K562 (cell line): ENCODE measurements around the gene SPINK4. TPM values are rescaled to one million over a fixed set of nuclear protein-coding genes. Genes with fewer than 3 reads are reported as not detected.

Experiments used
- ATAC-seq: fragments of 200-7000 bp; cut with Tn5 transposase; 3 replicates; pipeline ENCODE4 v1.9.1; 2020; ENCODE audit warnings: moderate library complexity
- BruUV-seq: library from RNA; stranded (reverse); fragments of 400-500 nt; replicated peaks from 2 replicates; lab custom pipeline; 2021; lab: Mats Ljungman, UMichigan
- CTCF ChIA-PET: fragments of 300-600 bp; formaldehyde crosslinking; extraction: SDS; loops from one replicate; lab custom pipeline; 2021; ENCODE audit warnings: low intra/inter-chr PET ratio; lab: Yijun Ruan, JAX
- POLR2A ChIA-PET: fragments of 300-600, 350-650 bp; sonication (Branson Sonifier 250); formaldehyde crosslinking; extraction: SDS; loops from one replicate; lab custom pipeline; 2021; ENCODE audit warnings: antibody characterized with exemption, inconsistent platforms; lab: Yijun Ruan, JAX
- DNase-seq, 4 experiments: peaks; one replicate each; pipeline versions ENCODE4 v3.0.0 to v3.0.0-alpha.2; 2011 to 2018; ENCODE audit warnings: low spot score in 3 of 4, mixed read lengths in 3 of 4; ENCODE audit errors: extremely low read depth in 1 of 4
- FAIRE-seq: peaks from 2 replicates; lab custom pipeline; 2011; peaks lifted over from hg19 to GRCh38; lab: Jason Lieb, UNC
- H2AFZ ChIP-seq: 2 replicates; pipeline ENCODE4 v1.6.0; 2011; ENCODE audit warnings: low read depth, low read length, control low read depth, inconsistent platforms
- H3K27ac ChIP-seq: fragments of 200-600 bp; 3 replicates; pipeline ENCODE4 v1.8.0; 2011; ENCODE audit warnings: low read depth, mild to moderate bottlenecking, control low read depth, inconsistent platforms, low read length, moderate library complexity, mixed read lengths; ENCODE audit errors: extremely low read depth
- H3K27me3 ChIP-seq, 2 experiments: fragments of 300-600 bp in 1 of 2; 2 replicates in 1 of 2; 3 replicates in 1 of 2; pipeline versions ENCODE4 v1.6.0 to v1.8.0; 2011; ENCODE audit warnings: inconsistent platforms in 2 of 2, low read length in 2 of 2, mild to moderate bottlenecking in 1 of 2, mixed read lengths in 1 of 2, moderate library complexity in 1 of 2; ENCODE audit not compliant: control insufficient read depth in 2 of 2, insufficient read depth in 2 of 2
- H3K36me3 ChIP-seq: fragments of 300-600 bp; 3 replicates; pipeline ENCODE4 v1.8.0; 2011; ENCODE audit warnings: mild to moderate bottlenecking, low read length, inconsistent platforms; ENCODE audit not compliant: control insufficient read depth, insufficient read depth
- H3K4me1 ChIP-seq, 2 experiments: fragments of 200-600 bp in 1 of 2; replicated peaks in 1 of 2; 2 replicates in 1 of 2; 3 replicates in 1 of 2; pipeline versions ENCODE4 v1.5.1 to v1.8.0; 2011; ENCODE audit warnings: inconsistent platforms in 2 of 2, low read length in 2 of 2, mild to moderate bottlenecking in 1 of 2, mixed read lengths in 1 of 2, moderate library complexity in 1 of 2; ENCODE audit not compliant: control insufficient read depth in 2 of 2, insufficient read depth in 2 of 2
- H3K4me2 ChIP-seq: 2 replicates; pipeline ENCODE4 v1.6.1; 2011; ENCODE audit warnings: low read length, control low read depth, inconsistent platforms, mixed read lengths; ENCODE audit not compliant: insufficient read depth
- H3K4me3 ChIP-seq: fragments of 200-600 bp; sonication (generic), shearing (Covaris generic); 2 replicates; pipeline ENCODE4 v1.5.1; 2016; ENCODE audit warnings: control low read depth, inconsistent platforms
- H3K79me2 ChIP-seq: fragments of 200-600 bp; 3 replicates; pipeline ENCODE4 v1.8.0; 2011; ENCODE audit warnings: low read length, inconsistent platforms; ENCODE audit not compliant: control insufficient read depth, insufficient read depth
- H3K9ac ChIP-seq, 2 experiments: 2 replicates each; pipeline versions ENCODE4 v1.6.0 to v1.6.1; 2011; ENCODE audit warnings: low read depth in 2 of 2, low read length in 2 of 2, control low read depth in 1 of 2, inconsistent platforms in 1 of 2, mild to moderate bottlenecking in 1 of 2, mixed read lengths in 1 of 2; ENCODE audit not compliant: insufficient read depth in 1 of 2
- H3K9me1 ChIP-seq: one replicate; pipeline ENCODE4 v1.6.0; 2011; ENCODE audit warnings: inconsistent platforms, mild to moderate bottlenecking, low read length, moderate library complexity; ENCODE audit not compliant: control insufficient read depth, insufficient read depth
- H3K9me3 ChIP-seq: replicated peaks from 2 replicates; pipeline ENCODE4 v1.5.1; 2011; ENCODE audit warnings: low read depth, low read length, inconsistent platforms; ENCODE audit not compliant: control insufficient read depth, insufficient read depth
- H4K20me1 ChIP-seq: replicated peaks from 2 replicates; pipeline ENCODE4 v1.6.1; 2011; ENCODE audit warnings: low read length, inconsistent platforms, mixed read lengths; ENCODE audit not compliant: control insufficient read depth, insufficient read depth
- ADNP ChIP-seq: fragments of 200-800 bp; sonication (Bioruptor generic); IDR thresholded peaks from 2 replicates; pipeline ENCODE4 v1.6.1; 2016; ENCODE audit warnings: missing genetic modification characterization, missing compliant biosample characterization
- KLF16 ChIP-seq: IDR thresholded peaks from 2 replicates; pipeline ENCODE4 v1.6.1; 2016; ENCODE audit warnings: antibody characterized with exemption
- MECOM ChIP-seq: fragments of 250-450 bp; sonication (Bioruptor Pico); IDR thresholded peaks from 2 replicates; pipeline ENCODE4 v1.8.0; 2022; ENCODE audit warnings: inconsistent platforms
- MYC ChIP-seq, 2 experiments: fragments of 250-450 bp in 1 of 2; sonication (Bioruptor Pico) in 1 of 2; IDR thresholded peaks; 2 replicates each; pipeline versions ENCODE4 v1.5.1 to v1.6.1; 2012 to 2021; ENCODE audit warnings: low read depth in 2 of 2, borderline replicate concordance in 1 of 2, improper control_type of control experiment in 1 of 2, low read length in 1 of 2, mild to moderate bottlenecking in 1 of 2, moderate library complexity in 1 of 2
- NFIC ChIP-seq: fragments of 450-650 bp; IDR thresholded peaks from 2 replicates; pipeline ENCODE4 v1.6.1; 2017; ENCODE audit warnings: mild to moderate bottlenecking, inconsistent platforms
- NFXL1 ChIP-seq: fragments of 450-650 bp; formaldehyde crosslinking; IDR thresholded peaks from 2 replicates; pipeline ENCODE4 v1.4.0; 2021; ENCODE audit warnings: mild to moderate bottlenecking
- NUFIP1 ChIP-seq: fragments of 450-650 bp; IDR thresholded peaks from 2 replicates; pipeline ENCODE4 v1.6.1; 2018; ENCODE audit not compliant: partially characterized antibody
- TCF7L2 ChIP-seq: fragments of 150-350 bp; IDR thresholded peaks from 2 replicates; pipeline ENCODE4 v1.6.1; 2016; ENCODE audit warnings: low read depth, mild to moderate bottlenecking, low read length, moderate library complexity
- ZNF785 ChIP-seq: fragments of 250-450 bp; sonication (Bioruptor Pico); IDR thresholded peaks from 2 replicates; pipeline ENCODE4 v1.4.0; 2020; ENCODE audit warnings: mild to moderate bottlenecking
- WGBS: fragments of 100-300 bp; shearing (Covaris generic); methylation state at CpG from one replicate; pipeline ENCODE4 v1.1.6; 2016; ENCODE audit warnings: low coverage, mixed read lengths; ENCODE audit not compliant: insufficient coverage; ENCODE audit errors: missing lambda C conversion rate; 5-methylcytosine and 5-hydroxymethylcytosine counted together
- in situ Hi-C: fragments of 300-500 bp; cut with MboI; formaldehyde crosslinking; loops from 4 replicates; pipeline ENCODE4 v1.15.0; 2018; ENCODE audit warnings: inconsistent platforms, mixed read lengths
- intact Hi-C: fragments of 100-400 bp; cut with micrococcal nuclease; formaldehyde crosslinking; loops from 2 replicates; pipeline ENCODE4 v1.14.2; 2022
- polyA plus RNA-seq, 8 experiments: library from polyadenylated mRNA; depleted of rRNA in 4 of 8; stranded (reverse) in 5 of 8; unstranded in 3 of 8; fragments of >200 nt; fragmentation: Nextera tagmentation in 2 of 8; fragmentation: Illumina TruSeq in 1 of 8; extraction: Ambion mirVana in 2 of 8; extraction: Trizol in 1 of 8; gene quantifications; 2 replicates each; pipeline versions ENCODE4 v1.2.1 to v1.2.3, GENCODE V29; 2011 to 2014; ENCODE audit warnings: inconsistent platforms in 1 of 8, missing spikeins in 1 of 8
- total RNA-seq, 7 experiments: library from RNA; depleted of rRNA in 6 of 7; stranded (reverse); fragments of >200 nt in 6 of 7; fragmentation: Illumina TruSeq in 2 of 7; extraction: Trizol in 2 of 7; gene quantifications; 2 replicates each; pipeline versions ENCODE4 v1.2.1 to v1.2.3, GENCODE V29; 2011 to 2021; ENCODE audit warnings: low replicate concordance in 1 of 7
- TF ChIP-seq, protein P1 (sequence below): fragments of 450-650 bp; IDR thresholded peaks from 2 replicates; pipeline ENCODE4 v1.7.0; 2016; ENCODE audit warnings: borderline replicate concordance
- TF ChIP-seq, protein P2 (sequence below): fragments of 450-650 bp; formaldehyde crosslinking; IDR thresholded peaks from 2 replicates; pipeline ENCODE4 v1.4.0; 2020; ENCODE audit warnings: mild to moderate bottlenecking, moderate library complexity

The SPINK4 gene
- total and polyA plus RNA-seq, 9 of the 15 experiments (the other 6 are each of a cell fraction or from before 2014, with no cell fraction given), result 0.74 to 5.5 (median 2.1) TPM; not detected in 2

GRCh38 chr9:33255014-33255413, 15.0 kb downstream of the SPINK4 start:
- Histone ChIP-seq H3K4me3 (no peak overlapping the region), H3K9ac (no peak overlapping the region), H3K27ac (no peak overlapping the region), H3K36me3 (peaks cover 71% of the 10 kb centered on the region), H3K9me3 (no peaks in the 10 kb centered on the region), H2AFZ (no peak overlapping the region), H3K27me3 (no peaks in the 10 kb centered on the region), H3K4me2 (no peak overlapping the region), H4K20me1 (no peaks in the 10 kb centered on the region; the same call in 1 of the 2 replicates), H3K9me1 (peaks cover 3% of the 10 kb centered on the region), H3K79me2 (peaks cover 15% of the 10 kb centered on the region), H3K4me1 (no peaks in the 10 kb centered on the region; a peak in 2 of 5 replicates)
- no peak for DNase-seq
- no TSS peak for BruUV-seq
- in situ Hi-C loops (no loop called here), intact Hi-C loops (no loop called here)
- POLR2A ChIA-PET, result interaction anchor here (0.7 to 3.9 kb wide), 2 partner anchors 9 to 15 kb away, joined by 4 to 23 read pairs; partner anchors contain the start of genes BAG1, CHMP5 and SPINK4
- CTCF ChIA-PET, result interaction anchor here (0.5 kb wide), 1 partner anchor 810 kb away, joined by 3 read pairs; no protein-coding TSS in a partner anchor
- no peak for FAIRE-seq
- no peak for ATAC-seq
- WGBS, result 90% methylated on average over 5 of the region's 8 CpGs
- TF ChIP-seq, protein P1, sequence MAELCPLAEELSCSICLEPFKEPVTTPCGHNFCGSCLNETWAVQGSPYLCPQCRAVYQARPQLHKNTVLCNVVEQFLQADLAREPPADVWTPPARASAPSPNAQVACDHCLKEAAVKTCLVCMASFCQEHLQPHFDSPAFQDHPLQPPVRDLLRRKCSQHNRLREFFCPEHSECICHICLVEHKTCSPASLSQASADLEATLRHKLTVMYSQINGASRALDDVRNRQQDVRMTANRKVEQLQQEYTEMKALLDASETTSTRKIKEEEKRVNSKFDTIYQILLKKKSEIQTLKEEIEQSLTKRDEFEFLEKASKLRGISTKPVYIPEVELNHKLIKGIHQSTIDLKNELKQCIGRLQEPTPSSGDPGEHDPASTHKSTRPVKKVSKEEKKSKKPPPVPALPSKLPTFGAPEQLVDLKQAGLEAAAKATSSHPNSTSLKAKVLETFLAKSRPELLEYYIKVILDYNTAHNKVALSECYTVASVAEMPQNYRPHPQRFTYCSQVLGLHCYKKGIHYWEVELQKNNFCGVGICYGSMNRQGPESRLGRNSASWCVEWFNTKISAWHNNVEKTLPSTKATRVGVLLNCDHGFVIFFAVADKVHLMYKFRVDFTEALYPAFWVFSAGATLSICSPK, result no peak
- TF ChIP-seq NFIC, result peak; percentile 78

DNA sequence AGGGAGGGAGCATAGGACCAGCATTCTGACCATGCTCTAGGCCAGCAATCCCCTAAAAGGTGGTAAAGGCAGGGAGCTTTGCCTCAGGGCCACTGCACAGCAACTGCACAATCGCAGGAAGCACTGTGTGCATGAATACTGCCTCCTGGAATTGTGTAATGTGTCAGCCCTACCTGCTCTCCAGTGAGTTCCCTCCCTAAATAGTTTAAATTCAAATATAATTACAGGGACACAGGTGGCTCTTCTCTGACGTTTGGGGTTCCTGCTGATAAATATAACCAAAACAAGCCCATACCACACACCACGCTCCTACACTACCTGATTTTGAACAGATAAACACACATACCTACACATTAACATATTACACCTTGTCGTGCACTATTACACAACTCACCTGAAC, 15.5 kb downstream of the SPINK4 start:
- Histone ChIP-seq H4K20me1 (no peaks in the 10 kb centered on the region), H3K27me3 (no peaks in the 10 kb centered on the region), H3K4me3 (no peak overlapping the region), H3K79me2 (peaks cover 20% of the 10 kb centered on the region), H2AFZ (no peak overlapping the region), H3K4me2 (no peak overlapping the region), H3K9me3 (no peaks in the 10 kb centered on the region), H3K9me1 (peaks cover 3% of the 10 kb centered on the region), H3K27ac (no peak overlapping the region), H3K36me3 (peaks cover 76% of the 10 kb centered on the region), H3K4me1 (peaks cover 0 to 3% of the 10 kb centered on the region in 2 experiments; a peak in 2 of 5 replicates), H3K9ac (no peak overlapping the region)
- BruUV-seq, result no TSS peak
- POLR2A ChIA-PET, result interaction anchor here (3.9 kb wide), 1 partner anchor 8 kb away, joined by 23 read pairs; the partner anchor contains the start of genes BAG1 and CHMP5
- TF ChIP-seq ADNP (tag) (no peak), ZNF785 (CRISPR knock-in tag) (no peak), NFXL1 (CRISPR knock-in tag) (no peak), KLF16 (no peak), NUFIP1 (no peak), MYC (IDR thresholded peaks at IDR 0.05; ENCODE audit: low read depth, low read length) (no peak), MYC (CRISPR knock-in tag; IDR thresholded peaks at IDR 0.05; ENCODE audit: borderline replicate concordance, low read depth) (no peak), MECOM (CRISPR knock-in tag) (no peak), TCF7L2 (no peak)
- TF ChIP-seq, protein P2, sequence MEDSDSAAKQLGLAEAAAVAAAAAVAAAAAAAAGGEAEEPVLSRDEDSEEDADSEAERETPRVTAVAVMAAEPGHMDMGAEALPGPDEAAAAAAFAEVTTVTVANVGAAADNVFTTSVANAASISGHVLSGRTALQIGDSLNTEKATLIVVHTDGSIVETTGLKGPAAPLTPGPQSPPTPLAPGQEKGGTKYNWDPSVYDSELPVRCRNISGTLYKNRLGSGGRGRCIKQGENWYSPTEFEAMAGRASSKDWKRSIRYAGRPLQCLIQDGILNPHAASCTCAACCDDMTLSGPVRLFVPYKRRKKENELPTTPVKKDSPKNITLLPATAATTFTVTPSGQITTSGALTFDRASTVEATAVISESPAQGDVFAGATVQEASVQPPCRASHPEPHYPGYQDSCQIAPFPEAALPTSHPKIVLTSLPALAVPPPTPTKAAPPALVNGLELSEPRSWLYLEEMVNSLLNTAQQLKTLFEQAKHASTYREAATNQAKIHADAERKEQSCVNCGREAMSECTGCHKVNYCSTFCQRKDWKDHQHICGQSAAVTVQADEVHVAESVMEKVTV (CRISPR knock-in tag), result no peak
- ATAC-seq (no peak), DNase-seq (no peak), FAIRE-seq (no peak)
- intact Hi-C loops (no loop called here), in situ Hi-C loops (no loop called here)
- CTCF ChIA-PET, result no interaction called here
- WGBS, result 75% methylated on average over 4 of the region's 4 CpGs
